Activated T-cell treated with anti-CD3 and anti-CD28 coated beads, Interleukin-2, amount 50 U/mL, for 72 hours (primary cell): Measurements from ENCODE around the gene EPHA7. TPM values are rescaled to one million over a fixed set of nuclear protein-coding genes. Genes with fewer than 3 reads are reported as not detected.

Experiments used
- ATAC-seq, 2 donors: fragments of 150-1000 bp; cut with Tn5 transposase; replicated peaks in 1 of 2; 2 replicates each; pipeline ENCODE4 v1.10.0; 2021; ENCODE audit warnings: moderate library complexity in 2 of 2, mild to moderate bottlenecking in 1 of 2
- DNase-seq, 2 donors: peaks; one replicate each; pipeline ENCODE4 v3.0.0; 2021 to 2022; ENCODE audit warnings: mixed read lengths in 1 of 2
- H3K27ac Mint-ChIP-seq: one replicate; pipeline ENCODE4 v1.8.0; 2022; ENCODE audit warnings: mild to moderate bottlenecking, moderate library complexity, mixed read lengths
- H3K27me3 Mint-ChIP-seq: one replicate; pipeline ENCODE4 v1.8.0; 2022; ENCODE audit warnings: low read depth, mixed read lengths
- H3K36me3 Mint-ChIP-seq, 2 donors: one replicate each; pipeline ENCODE4 v1.8.0; 2022; ENCODE audit warnings: mixed read lengths in 2 of 2, mild to moderate bottlenecking in 1 of 2; ENCODE audit not compliant: insufficient read depth in 2 of 2
- H3K4me1 Mint-ChIP-seq: one replicate; pipeline ENCODE4 v1.8.0; 2022; ENCODE audit warnings: low read depth, mixed read lengths
- H3K4me3 Mint-ChIP-seq, 2 donors: one replicate each; pipeline ENCODE4 v1.8.0; 2022; ENCODE audit warnings: mild to moderate bottlenecking in 2 of 2, mixed read lengths in 2 of 2, moderate library complexity in 2 of 2
- H3K9me3 Mint-ChIP-seq, 2 donors: one replicate each; pipeline ENCODE4 v1.8.0; 2022; ENCODE audit warnings: mixed read lengths in 2 of 2
- total RNA-seq, 2 donors: library from RNA; stranded (reverse); gene quantifications; one replicate each; pipeline ENCODE4 v1.2.3, GENCODE V29; 2022

The EPHA7 gene
- total RNA-seq, 2 donors from 2014 or later: not detected

- Mint-ChIP-seq H3K4me3 (peak overlapping the region; percentile 58 to 75), H3K4me1 (peaks cover 16% of the 10 kb centered on the region), H3K27ac (no peak overlapping the region), H3K36me3 (peaks cover 4 to 7% of the 10 kb centered on the region in 2 donors), H3K27me3 (peaks cover 48% of the 10 kb centered on the region), H3K9me3 (no peaks in the 10 kb centered on the region)
- peak in 1 of 2 donors; percentile 9 for ATAC-seq
- DNase-seq: no peak
Measured at GRCh38 chr6:93417421-93418013, 1.8 kb downstream of the EPHA7 start.

- Mint-ChIP-seq H3K36me3 (peaks cover 4 to 7% of the 10 kb centered on the region in 2 donors), H3K27me3 (peaks cover 43% of the 10 kb centered on the region), H3K4me3 (peak overlapping the region; percentile 58 to 75), H3K9me3 (no peaks in the 10 kb centered on the region), H3K4me1 (peaks cover 16% of the 10 kb centered on the region), H3K27ac (no peak overlapping the region)
- ATAC-seq (peak; percentile 33 to 34), DNase-seq (peak in 1 of 2 donors; percentile 0)
Measured at GRCh38 chr6:93416571-93417420, 2.6 kb downstream of the EPHA7 start.

- peaks cover 1 to 3% of the 10 kb centered on the region in 2 donors for H3K36me3 Mint-ChIP-seq
- no peaks in the 10 kb centered on the region for H3K9me3 Mint-ChIP-seq
- no peak overlapping the region for H3K4me3 Mint-ChIP-seq
- H3K4me1 Mint-ChIP-seq: peaks cover 7% of the 10 kb centered on the region
- DNase-seq (no peak), ATAC-seq (no peak)
- peaks cover 18% of the 10 kb centered on the region for H3K27me3 Mint-ChIP-seq
- no peak overlapping the region for H3K27ac Mint-ChIP-seq
Measured at GRCh38 chr6:93413190-93413589, 6.2 kb downstream of the EPHA7 start.

GRCh38 chr6:93412452-93412851, 6.9 kb downstream of the EPHA7 start:
- Mint-ChIP-seq H3K27me3 (peaks cover 11% of the 10 kb centered on the region), H3K36me3 (peaks cover 0 to under 1% of the 10 kb centered on the region in 2 donors), H3K4me1 (peaks cover 5% of the 10 kb centered on the region), H3K4me3 (no peak overlapping the region), H3K9me3 (no peaks in the 10 kb centered on the region), H3K27ac (no peak overlapping the region)
- ATAC-seq (no peak), DNase-seq (no peak)

GRCh38 chr6:93407186-93407585, 12.2 kb downstream of the EPHA7 start:
- no peak for ATAC-seq
- no peaks in the 10 kb centered on the region for H3K27me3 Mint-ChIP-seq
- no peak overlapping the region for H3K27ac Mint-ChIP-seq
- H3K36me3 Mint-ChIP-seq: no peaks in the 10 kb centered on the region
- DNase-seq: no peak
- H3K4me1 Mint-ChIP-seq: no peaks in the 10 kb centered on the region
- no peaks in the 10 kb centered on the region for H3K9me3 Mint-ChIP-seq
- H3K4me3 Mint-ChIP-seq: no peak overlapping the region

- Mint-ChIP-seq H3K9me3 (peaks cover 0 to 2% of the 10 kb centered on the region in 2 donors), H3K36me3 (no peaks in the 10 kb centered on the region), H3K4me1 (no peaks in the 10 kb centered on the region), H3K27ac (no peak overlapping the region), H3K4me3 (no peak overlapping the region), H3K27me3 (no peaks in the 10 kb centered on the region)
- ATAC-seq (no peak), DNase-seq (no peak)
Measured at GRCh38 chr6:93403390-93403789, 16.0 kb downstream of the EPHA7 start.

GRCh38 chr6:93398723-93399122, 20.6 kb downstream of the EPHA7 start:
- Mint-ChIP-seq H3K4me3 (no peak overlapping the region), H3K36me3 (no peaks in the 10 kb centered on the region), H3K9me3 (peaks cover 0 to 2% of the 10 kb centered on the region in 2 donors), H3K27me3 (no peaks in the 10 kb centered on the region), H3K4me1 (no peaks in the 10 kb centered on the region), H3K27ac (no peak overlapping the region)
- DNase-seq (no peak), ATAC-seq (no peak)

DNA sequence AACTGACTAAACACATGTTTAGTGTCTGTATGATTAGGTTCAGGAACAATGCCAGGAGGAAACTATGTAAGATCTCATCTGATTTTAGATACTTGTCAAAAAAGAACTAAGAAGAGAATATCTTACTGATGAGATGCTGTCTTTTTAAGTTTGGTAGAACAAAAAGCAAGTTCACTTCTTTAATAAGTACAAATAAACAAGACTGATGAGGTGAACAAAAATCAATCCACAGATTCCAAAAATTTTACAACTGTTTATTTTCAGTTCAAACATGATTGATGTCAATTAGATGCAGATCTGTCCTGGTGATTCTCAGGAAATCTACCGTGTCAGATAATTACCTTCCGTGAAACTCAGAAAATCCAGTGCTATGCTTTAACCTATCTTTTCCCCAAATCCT, 24.9 kb downstream of the EPHA7 start:
- no peak overlapping the region for H3K4me3 Mint-ChIP-seq
- no peaks in the 10 kb centered on the region for H3K4me1 Mint-ChIP-seq
- H3K27ac Mint-ChIP-seq: no peak overlapping the region
- no peaks in the 10 kb centered on the region for H3K36me3 Mint-ChIP-seq
- DNase-seq (no peak), ATAC-seq (no peak)
- H3K9me3 Mint-ChIP-seq: peaks cover 0 to under 1% of the 10 kb centered on the region in 2 donors
- no peaks in the 10 kb centered on the region for H3K27me3 Mint-ChIP-seq

- no peaks in the 10 kb centered on the region for H3K27me3 Mint-ChIP-seq
- no peak for DNase-seq
- ATAC-seq: no peak
- H3K36me3 Mint-ChIP-seq: no peaks in the 10 kb centered on the region
- H3K27ac Mint-ChIP-seq: no peak overlapping the region
- no peaks in the 10 kb centered on the region for H3K4me1 Mint-ChIP-seq
- H3K9me3 Mint-ChIP-seq: peaks cover 0 to 3% of the 10 kb centered on the region in 2 donors
- H3K4me3 Mint-ChIP-seq: no peak overlapping the region
Measured at GRCh38 chr6:93393554-93394074, 25.7 kb downstream of the EPHA7 start.

GRCh38 chr6:93392797-93393196, 26.6 kb downstream of the EPHA7 start:
- ATAC-seq (no peak), DNase-seq (no peak)
- no peaks in the 10 kb centered on the region for H3K27me3 Mint-ChIP-seq
- no peaks in the 10 kb centered on the region for H3K36me3 Mint-ChIP-seq
- H3K4me1 Mint-ChIP-seq: no peaks in the 10 kb centered on the region
- H3K4me3 Mint-ChIP-seq: no peak overlapping the region
- no peak overlapping the region for H3K27ac Mint-ChIP-seq
- H3K9me3 Mint-ChIP-seq: peaks cover 0 to 3% of the 10 kb centered on the region in 2 donors

DNA sequence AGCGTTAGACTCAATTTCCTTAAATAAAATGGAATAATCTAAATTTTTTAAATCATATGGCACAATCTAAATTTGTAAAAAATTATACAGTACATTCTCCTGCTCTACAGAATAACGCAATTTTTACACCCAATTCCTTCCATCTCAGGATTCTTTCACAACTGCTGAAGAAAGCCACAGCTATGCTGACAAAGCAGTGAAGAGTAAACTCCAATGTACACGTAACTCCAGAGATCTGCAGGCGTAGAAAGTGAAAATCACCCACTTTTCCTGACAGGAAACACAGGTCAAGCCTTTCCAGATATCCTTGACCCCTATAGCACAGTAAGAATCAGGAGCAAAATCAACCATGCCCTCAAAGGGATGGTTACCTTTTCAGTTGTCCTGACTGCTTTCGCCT, 27.4 kb downstream of the EPHA7 start:
- Mint-ChIP-seq H3K27ac (no peak overlapping the region), H3K36me3 (no peaks in the 10 kb centered on the region), H3K27me3 (no peaks in the 10 kb centered on the region), H3K9me3 (peaks cover 5 to 9% of the 10 kb centered on the region in 2 donors), H3K4me3 (no peak overlapping the region), H3K4me1 (no peaks in the 10 kb centered on the region)
- ATAC-seq (no peak), DNase-seq (no peak)

GRCh38 chr6:93389192-93389591, 30.2 kb downstream of the EPHA7 start:
- Mint-ChIP-seq H3K36me3 (no peaks in the 10 kb centered on the region), H3K27ac (no peak overlapping the region), H3K9me3 (peaks cover 6 to 12% of the 10 kb centered on the region in 2 donors), H3K4me3 (no peak overlapping the region), H3K4me1 (no peaks in the 10 kb centered on the region), H3K27me3 (no peaks in the 10 kb centered on the region)
- no peak for DNase-seq
- ATAC-seq: no peak

GRCh38 chr6:93388070-93388469, 31.3 kb downstream of the EPHA7 start:
- no peaks in the 10 kb centered on the region for H3K27me3 Mint-ChIP-seq
- peaks cover 6 to 13% of the 10 kb centered on the region in 2 donors for H3K9me3 Mint-ChIP-seq
- H3K27ac Mint-ChIP-seq: no peak overlapping the region
- ATAC-seq (no peak), DNase-seq (no peak)
- H3K36me3 Mint-ChIP-seq: no peaks in the 10 kb centered on the region
- no peaks in the 10 kb centered on the region for H3K4me1 Mint-ChIP-seq
- H3K4me3 Mint-ChIP-seq: no peak overlapping the region
